ENCODE data around the gene CSF3.

CSF3 gene

GRCh38 chr17:40024901-40025300 lies 9.7 kb downstream of the CSF3 start:
- no peak for DNase-seq (ENCODE audit: low read depth in 2 of 2)

GRCh38 chr17:40025559-40025958 lies 10.3 kb downstream of the CSF3 start:
- DNase-seq (ENCODE audit: low read depth in 2 of 2) = no peak

GRCh38 chr17:40025991-40026815 lies 11.0 kb downstream of the CSF3 start:
- DNase-seq (ENCODE audit: low read depth in 2 of 2) = no peak

GRCh38 chr17:40026816-40027613 lies 11.8 kb downstream of the CSF3 start:
- DNase-seq (ENCODE audit: low read depth in 2 of 2) = peak; percentile 67 to 68

DNA sequence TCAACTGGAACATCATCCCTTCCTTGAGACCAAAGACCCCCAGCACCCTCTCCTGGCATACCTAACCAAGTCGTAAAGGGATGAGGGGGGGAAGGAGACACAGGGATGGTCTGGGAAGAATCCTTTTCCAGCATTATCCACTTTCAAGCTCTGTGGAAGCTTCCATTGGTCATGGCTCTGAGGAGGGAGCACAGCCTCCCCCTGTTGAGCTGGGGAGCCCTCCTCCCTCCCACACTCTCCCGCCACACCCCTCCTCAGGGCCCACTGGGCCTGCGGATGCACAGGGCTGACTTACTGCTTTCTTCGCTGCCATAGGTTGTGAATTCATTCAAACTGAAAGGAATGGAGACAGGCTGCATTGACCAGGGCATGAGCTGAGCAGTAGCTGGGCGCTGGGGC lies 12.4 kb downstream of the CSF3 start:
- no peak for DNase-seq (ENCODE audit: low read depth in 2 of 2)

DNA sequence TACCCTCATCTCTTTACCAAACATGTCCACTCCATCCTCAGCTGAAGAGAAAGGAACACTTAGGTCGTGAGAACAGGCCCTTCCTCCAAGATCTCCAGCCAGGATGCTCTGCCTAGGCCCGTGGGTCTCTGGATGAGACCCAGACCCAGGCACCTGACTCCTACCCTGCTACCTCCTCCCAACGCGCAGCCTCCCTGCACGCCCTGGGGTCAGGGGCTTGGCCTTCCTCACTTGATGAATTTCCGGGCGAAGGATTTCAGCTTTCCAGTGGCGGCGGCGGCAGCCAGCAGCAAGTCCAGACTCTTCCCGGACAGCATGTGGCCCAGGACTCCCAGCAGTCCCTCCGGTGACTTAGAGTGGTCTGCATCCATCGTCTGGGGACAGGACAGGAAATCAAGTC lies 13.4 kb downstream of the CSF3 start:
- DNase-seq (ENCODE audit: low read depth in 2 of 2) = no peak

- DNase-seq (ENCODE audit: low read depth in 2 of 2) = no peak
Observed at GRCh38 chr17:40031706-40032105, 16.5 kb downstream of the CSF3 start.

GRCh38 chr17:40032322-40033320 lies 17.4 kb downstream of the CSF3 start:
- no peak for DNase-seq (ENCODE audit: low read depth in 2 of 2)

GRCh38 chr17:40033339-40033738 lies 18.1 kb downstream of the CSF3 start:
- DNase-seq (ENCODE audit: low read depth in 2 of 2) = no peak

DNA sequence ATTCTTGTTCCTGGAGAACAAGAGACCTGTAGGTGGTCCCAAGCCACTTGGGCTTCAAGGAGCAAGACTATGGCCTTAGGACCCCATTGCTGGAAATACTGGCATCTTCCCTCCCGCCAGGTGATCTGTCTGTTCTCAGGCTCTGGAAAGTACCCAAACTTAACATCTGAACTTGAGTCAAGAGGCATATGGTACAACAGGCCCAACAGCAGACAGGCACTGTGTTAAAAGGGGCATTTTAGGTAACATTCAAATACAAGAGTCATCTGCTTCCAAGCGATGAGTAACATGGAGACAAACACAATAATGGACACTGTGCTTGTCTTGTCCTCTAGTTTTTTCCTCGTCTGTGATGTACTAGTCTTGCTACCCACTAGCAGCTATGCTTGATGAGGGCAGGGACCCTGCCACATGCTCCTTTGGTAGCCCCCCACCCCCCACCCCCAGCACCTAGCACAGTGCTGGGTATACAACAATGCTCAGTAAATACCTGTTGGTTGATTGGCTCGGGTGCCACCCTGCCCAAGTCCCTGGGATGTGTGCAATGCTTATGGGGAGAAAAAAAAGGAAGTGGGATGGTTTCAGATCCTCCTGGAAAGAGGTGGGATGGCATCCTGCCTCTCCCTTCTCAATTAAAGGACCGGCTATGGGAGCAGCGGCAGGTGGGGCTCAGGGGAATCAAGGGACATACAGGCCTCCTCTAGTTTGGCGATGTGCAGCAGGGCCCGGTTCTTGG lies 19.4 kb downstream of the CSF3 start:
- DNase-seq (ENCODE audit: low read depth in 2 of 2) = no peak

GRCh38 chr17:40035162-40035559 lies 19.9 kb downstream of the CSF3 start:
- DNase-seq (ENCODE audit: low read depth in 2 of 2) = no peak

GRCh38 chr17:40038882-40039513 lies 23.8 kb downstream of the CSF3 start:
- no peak for DNase-seq (ENCODE audit: low read depth in 2 of 2)

GRCh38 chr17:40041196-40041595 lies 26.0 kb downstream of the CSF3 start:
- DNase-seq (ENCODE audit: low read depth in 2 of 2) = no peak

GRCh38 chr17:40056379-40057015 lies 41.3 kb downstream of the CSF3 start:
- DNase-seq (ENCODE audit: low read depth in 2 of 2) = no peak

GRCh38 chr17:40058186-40058784 lies 43.0 kb downstream of the CSF3 start:
- no peak for DNase-seq (ENCODE audit: low read depth in 2 of 2)

- no peak for DNase-seq (ENCODE audit: low read depth in 2 of 2)
Observed at GRCh38 chr17:40058865-40059264, 43.6 kb downstream of the CSF3 start.

- DNase-seq (ENCODE audit: low read depth in 2 of 2) = no peak
Observed at GRCh38 chr17:40059729-40060475, 44.7 kb downstream of the CSF3 start.

- DNase-seq (ENCODE audit: low read depth in 2 of 2) = no peak
Observed at GRCh38 chr17:40060887-40061608, 45.8 kb downstream of the CSF3 start.
